Suprapubic skin (tissue), 4 donors: ENCODE measurements around the gene GLYR1.

Experiments
- POLR2A ChIP-seq, 2 donors: fragments of 450-650 bp; IDR thresholded peaks; one replicate each; pipeline ENCODE4 v1.6.1; 2017; ENCODE audit warnings: antibody characterized with exemption in 2 of 2, mild to moderate bottlenecking in 2 of 2, moderate library complexity in 2 of 2
- POLR2AphosphoS5 ChIP-seq, 3 donors: sonication (generic); formaldehyde crosslinking; IDR thresholded peaks; one replicate each; pipeline ENCODE4 v1.6.1; 2017; ENCODE audit warnings: antibody characterized with exemption in 3 of 3

DNA sequence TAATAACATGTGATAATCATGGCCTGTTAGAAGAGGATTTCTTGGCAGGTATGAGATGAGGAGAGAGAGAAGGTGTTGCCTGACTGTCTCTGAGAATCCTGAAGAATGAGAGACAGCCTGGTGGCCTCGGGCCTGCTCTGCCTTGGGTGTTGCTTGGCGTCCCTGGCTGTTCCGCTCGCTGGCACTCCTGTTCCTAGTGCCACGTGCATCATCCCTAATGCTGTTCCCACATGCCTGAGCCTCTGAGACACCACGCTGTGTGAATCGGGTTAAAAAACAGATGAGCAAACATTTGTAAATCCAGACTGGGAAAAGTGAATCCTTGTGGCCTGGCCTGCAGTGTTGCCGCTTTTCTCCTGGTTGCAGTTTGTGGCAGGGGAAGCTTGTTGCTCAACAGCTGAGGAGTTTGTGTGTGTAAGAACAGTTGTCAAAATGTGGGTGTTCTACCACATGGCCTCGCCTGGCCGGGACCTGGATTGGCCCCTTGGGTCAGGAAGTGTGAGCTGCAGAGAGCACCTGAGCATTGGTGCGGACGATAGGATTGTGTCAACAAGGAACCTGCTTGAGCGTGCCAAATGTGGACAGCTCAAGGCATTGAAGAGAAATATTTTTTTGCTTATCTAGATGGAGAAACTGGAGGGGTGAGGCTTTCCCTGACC, 22.2 kb upstream of the GLYR1 start:
- no peak for TF ChIP-seq POLR2A (IDR thresholded peaks at IDR 0.05)
- no peak for TF ChIP-seq POLR2AphosphoS5 (IDR thresholded peaks at IDR 0.05)
